GM23338 (cell line): ENCODE measurements around the gene PSMD5.

Source experiments
- CREB1 ChIP-seq: fragments of 250-450 bp; sonication (Bioruptor Pico); IDR thresholded peaks from 2 replicates; pipeline ENCODE4 v1.5.0; 2020; ENCODE audit warnings: low read depth, mild to moderate bottlenecking, moderate library complexity
- CTCF ChIP-seq, 2 experiments: fragments of 200-600 bp in 1 of 2; sonication (generic) in 1 of 2; conservative IDR thresholded peaks; 2 replicates each; pipeline versions ENCODE4 v1.5.1 to v1.6.1; 2016 to 2017; ENCODE audit warnings: antibody characterized with exemption in 2 of 2, low read depth in 2 of 2, mild to moderate bottlenecking in 2 of 2, moderate library complexity in 1 of 2
- EZH2 ChIP-seq: fragments of 200-600 bp; sonication (generic); IDR thresholded peaks from one replicate; pipeline ENCODE4 v1.8.0; 2017; ENCODE audit warnings: antibody characterized with exemption, mild to moderate bottlenecking, low read depth; ENCODE audit not compliant: unreplicated experiment
- POLR2AphosphoS5 ChIP-seq: IDR thresholded peaks from 2 replicates; pipeline ENCODE4 v1.6.1; 2016; ENCODE audit warnings: antibody characterized with exemption, low read depth

DNA sequence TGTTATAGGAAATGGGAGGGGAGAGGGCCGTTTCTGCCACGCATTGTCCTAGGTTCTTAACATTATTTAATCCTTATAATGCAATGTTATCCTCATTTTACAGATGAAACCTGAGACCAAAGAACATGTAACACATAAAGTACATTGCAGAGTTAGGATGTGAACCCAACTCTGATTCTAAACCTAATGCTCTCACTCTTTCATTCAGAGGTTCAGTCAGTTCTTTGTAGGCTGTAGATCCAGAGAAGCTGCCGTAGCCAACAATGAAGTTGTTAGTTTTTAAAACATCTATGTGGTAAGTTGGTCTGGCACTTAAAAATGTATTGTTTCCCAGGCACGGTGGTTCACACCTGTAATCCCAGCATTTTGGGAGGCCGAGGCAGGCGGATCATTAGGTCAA, 10.5 kb upstream of the PSMD5 start:
- no peak for TF ChIP-seq CTCF (conservative IDR thresholded peaks at IDR 0.05; ENCODE audit: low read depth in 2 of 2)
- no peak for TF ChIP-seq POLR2AphosphoS5
- TF ChIP-seq CREB1 (CRISPR knock-in tag): no peak
- TF ChIP-seq EZH2: no peak
